ENCODE data around the gene GGPS1. TPM values are rescaled to one million over a fixed set of nuclear protein-coding genes. Genes with fewer than 3 reads are reported as not detected.
"Not testable (repeated sequence)": the region's sequence is repeated elsewhere in the genome, so short reads cannot be mapped to it uniquely, and the experiment has no call there.

The GGPS1 gene
- total RNA-seq, 4 donors from 2014 or later: 15.4 to 26.2 (median 17.8) TPM

DNA sequence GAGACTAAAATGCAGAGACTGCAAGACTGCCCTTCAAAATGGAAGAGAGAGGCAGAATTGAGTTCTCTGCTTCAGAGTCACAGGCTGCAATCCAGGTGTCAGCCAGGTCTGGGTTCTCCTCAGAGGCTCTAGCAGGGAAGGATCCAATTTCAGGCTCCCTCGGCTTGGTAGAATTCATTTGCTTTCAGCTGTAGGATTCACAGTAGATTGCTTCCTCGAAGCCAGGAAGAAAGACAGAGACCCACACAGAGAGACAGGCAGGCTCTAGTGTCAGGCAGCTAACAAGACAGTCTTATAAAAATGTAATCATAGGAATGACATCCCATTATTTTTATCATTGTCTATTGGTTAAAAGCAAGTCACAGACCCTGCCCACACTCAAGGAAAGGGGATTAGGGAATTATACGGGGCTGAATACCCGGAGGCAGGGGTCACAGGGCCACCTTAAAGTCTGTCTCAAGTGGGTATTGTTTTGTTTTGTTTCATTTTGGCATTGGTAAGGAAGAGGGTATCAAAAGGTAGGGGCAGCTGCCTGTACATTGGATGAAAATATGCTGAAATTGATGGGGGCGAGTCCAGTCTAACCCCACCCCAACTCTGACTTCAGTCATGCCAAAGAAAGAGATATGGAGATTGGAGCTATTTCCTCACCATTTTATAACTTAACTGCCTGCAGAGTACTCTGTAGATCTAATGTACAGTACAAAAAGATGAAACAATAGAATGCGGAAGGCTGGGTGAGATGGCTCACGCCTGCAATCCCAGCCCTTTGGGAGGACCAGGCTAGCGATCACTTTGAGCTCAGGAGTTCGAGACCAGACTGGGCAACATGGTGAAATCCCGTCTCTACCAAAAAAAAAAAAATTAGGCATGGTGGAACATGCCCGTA is 29.4 kb downstream of the GGPS1 start:
- TF ChIP-seq, protein P1, sequence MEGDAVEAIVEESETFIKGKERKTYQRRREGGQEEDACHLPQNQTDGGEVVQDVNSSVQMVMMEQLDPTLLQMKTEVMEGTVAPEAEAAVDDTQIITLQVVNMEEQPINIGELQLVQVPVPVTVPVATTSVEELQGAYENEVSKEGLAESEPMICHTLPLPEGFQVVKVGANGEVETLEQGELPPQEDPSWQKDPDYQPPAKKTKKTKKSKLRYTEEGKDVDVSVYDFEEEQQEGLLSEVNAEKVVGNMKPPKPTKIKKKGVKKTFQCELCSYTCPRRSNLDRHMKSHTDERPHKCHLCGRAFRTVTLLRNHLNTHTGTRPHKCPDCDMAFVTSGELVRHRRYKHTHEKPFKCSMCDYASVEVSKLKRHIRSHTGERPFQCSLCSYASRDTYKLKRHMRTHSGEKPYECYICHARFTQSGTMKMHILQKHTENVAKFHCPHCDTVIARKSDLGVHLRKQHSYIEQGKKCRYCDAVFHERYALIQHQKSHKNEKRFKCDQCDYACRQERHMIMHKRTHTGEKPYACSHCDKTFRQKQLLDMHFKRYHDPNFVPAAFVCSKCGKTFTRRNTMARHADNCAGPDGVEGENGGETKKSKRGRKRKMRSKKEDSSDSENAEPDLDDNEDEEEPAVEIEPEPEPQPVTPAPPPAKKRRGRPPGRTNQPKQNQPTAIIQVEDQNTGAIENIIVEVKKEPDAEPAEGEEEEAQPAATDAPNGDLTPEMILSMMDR (IDR thresholded peaks at IDR 0.05): no peak
- no peak for DNase-seq (ENCODE audit: low spot score)

DNA sequence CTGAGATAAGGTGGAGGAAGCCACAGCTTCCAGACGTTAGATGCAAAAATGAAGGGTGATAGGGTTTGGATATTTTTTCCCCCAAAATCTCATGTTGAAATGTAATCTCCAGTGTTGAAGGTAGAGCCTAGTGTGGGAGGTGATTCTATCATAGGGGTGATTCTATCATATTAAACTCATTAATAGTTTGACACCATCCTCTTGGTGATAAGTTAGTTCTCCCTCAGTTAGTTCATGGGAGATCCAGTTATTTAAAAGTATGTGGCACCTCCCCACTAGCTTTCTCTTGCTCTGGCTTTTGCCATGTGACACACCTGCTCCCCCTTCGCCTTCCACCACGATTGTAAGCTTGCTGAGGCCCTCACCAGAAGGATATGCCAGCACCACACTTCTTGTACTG is 30.5 kb downstream of the GGPS1 start:
- DNase-seq (ENCODE audit: low spot score) (no peak), ATAC-seq (ENCODE audit: low FRiP score) (no peak)
- TF ChIP-seq, protein P1 (IDR thresholded peaks at IDR 0.05): no peak

More for the DNA sequence above, 29.4 kb downstream of the GGPS1 start:
- no peak for ATAC-seq (ENCODE audit: low FRiP score)

DNA sequence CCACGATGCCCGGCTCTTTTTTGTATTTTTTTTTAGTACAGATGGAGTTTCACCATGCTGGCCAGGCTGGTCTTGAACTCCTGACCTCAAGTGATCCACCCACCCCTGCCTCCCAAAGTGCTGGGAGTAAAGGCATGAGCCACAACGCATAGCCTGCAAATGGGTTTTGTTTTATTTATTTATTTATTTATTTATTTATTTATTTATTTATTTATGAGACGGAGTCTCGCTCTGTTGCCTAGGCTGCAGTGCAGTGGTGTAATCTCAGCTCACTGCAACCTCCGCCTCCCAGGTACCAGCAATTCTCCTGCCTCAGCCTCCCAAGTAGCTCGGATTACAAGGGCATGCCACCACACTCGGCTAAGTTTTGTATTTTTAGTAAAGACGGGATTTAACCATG is 35.8 kb downstream of the GGPS1 start:
- DNase-seq (ENCODE audit: low spot score); ATAC-seq (ENCODE audit: low FRiP score): not testable (repeated sequence)

DNA sequence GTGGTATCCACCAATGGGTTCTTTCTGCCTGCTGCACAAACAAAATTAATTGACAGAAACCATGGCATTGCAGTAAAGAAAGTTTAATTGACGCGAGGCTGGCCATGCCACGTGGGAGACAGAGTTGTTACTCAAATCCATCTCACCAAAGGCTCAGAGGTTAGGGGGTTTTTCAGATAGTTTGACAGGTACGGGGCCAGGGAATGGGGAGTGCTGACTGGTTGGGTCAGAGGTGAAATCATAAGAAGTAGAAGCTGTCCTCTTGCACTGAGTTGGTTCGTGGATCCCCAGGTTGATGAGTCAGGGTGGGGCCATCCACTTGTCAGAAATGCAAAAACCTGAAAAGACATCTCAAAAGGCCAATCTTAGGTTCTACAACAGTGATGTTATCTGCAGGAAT is 37.9 kb downstream of the GGPS1 start:
- TF ChIP-seq, protein P1 (IDR thresholded peaks at IDR 0.05): no peak
- ATAC-seq (ENCODE audit: low FRiP score) (no peak), DNase-seq (ENCODE audit: low spot score) (no peak)

DNA sequence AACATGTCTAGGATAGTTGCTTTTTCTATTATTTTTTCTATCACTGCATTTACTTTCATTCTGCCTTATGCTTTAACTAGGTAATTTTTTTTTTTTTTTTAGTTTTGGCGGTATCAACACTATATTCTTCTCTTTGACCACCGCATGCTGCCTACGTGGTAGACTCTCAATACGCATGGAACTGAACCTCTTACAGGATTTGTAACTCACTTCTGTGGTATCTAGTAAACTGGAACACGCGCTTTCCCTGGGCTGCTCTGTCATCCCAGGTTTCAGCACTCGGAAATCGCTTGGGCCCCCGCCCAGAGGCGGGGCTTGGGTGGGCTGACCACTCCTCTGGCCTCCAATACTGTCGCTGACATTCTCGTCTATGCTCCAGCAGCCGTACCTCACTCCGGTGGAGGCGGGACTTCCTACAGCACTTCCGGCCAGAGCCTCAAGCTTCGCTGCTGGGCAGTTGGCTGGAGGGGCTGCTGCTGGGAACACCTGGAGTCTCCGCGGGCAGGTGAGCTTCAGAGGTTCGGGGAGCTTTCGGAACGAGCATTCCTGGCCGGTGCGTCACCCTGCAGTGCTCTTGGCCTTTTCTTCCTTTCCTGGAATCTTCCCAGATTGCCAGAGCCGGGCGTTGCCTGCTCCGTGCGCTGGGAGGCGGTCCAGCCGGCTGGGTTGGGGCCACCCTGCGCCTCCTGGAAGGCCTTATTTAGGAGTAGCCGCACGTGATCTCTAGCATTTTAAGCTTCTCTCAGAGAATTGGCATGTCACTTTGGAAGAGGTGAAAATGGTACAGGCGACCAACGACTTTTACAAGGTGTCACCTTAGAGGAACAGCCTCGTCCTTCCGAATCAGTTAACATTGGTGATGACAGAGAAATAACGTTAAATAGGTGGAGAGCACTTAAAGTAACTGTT is 38.9 kb downstream of the GGPS1 start, which contains the start of gene TBCE:
TBCE (plus strand) TSS at position 428 of the 909 bp plus-strand sequence. CDS start 12,623 bp downstream, outside the sequence.
- TF ChIP-seq, protein P1 (IDR thresholded peaks at IDR 0.05): no peak
- ATAC-seq (ENCODE audit: low FRiP score): peak; percentile 100
- peak; percentile 89 for DNase-seq (ENCODE audit: low spot score)

DNA sequence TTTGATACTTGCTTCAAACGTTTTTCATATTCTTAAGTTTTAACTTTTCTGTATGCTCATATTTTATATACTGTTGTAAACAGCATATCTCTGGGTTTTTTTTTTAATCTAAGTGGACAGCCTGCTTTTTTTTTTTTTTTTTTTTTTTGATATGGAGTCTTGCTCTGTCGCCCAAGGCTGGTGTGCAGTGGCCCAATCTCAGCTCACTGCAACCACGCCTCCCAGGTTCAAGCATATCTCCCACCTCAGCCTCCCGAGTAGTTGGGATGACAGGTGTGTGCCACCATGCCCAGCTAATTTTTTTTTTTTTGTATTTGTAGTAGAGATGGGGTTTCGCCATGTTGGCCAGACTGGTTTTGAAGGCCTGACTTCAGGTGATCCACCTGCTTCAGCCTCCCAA is 40.1 kb downstream of the GGPS1 start:
- TF ChIP-seq, protein P1 (IDR thresholded peaks at IDR 0.05): no peak
- no peak for ATAC-seq (ENCODE audit: low FRiP score)
- DNase-seq (ENCODE audit: low spot score): no peak

DNA sequence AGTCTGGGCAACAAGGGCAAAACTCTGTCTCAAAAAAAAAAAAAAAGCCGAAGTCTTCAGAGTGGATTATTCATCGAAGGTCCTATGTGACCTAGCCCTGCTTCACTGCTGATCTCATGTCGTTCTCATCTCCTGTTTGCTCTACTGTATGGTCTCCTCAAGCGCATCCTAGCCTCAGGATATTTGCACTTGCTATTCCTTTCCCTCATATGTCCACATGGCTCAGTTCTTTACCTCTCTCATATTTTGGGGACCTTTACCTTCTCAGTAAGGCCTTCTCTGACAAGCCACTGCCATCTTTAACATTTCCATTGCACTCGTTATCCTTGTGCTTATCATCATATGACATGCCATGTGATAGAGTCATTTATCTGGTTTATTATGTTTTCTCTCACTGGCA is 41.4 kb downstream of the GGPS1 start:
- TF ChIP-seq, protein P1 (IDR thresholded peaks at IDR 0.05): no peak
- no peak for ATAC-seq (ENCODE audit: low FRiP score)

More for the DNA sequence above, 41.4 kb downstream of the GGPS1 start:
- DNase-seq (ENCODE audit: low spot score): no peak

Data from omental fat pad (tissue), 4 donors.